K562 (cell line): ENCODE results near the gene TRABD2B. TPM values are rescaled to one million over a fixed set of nuclear protein-coding genes. Genes with fewer than 3 reads are reported as not detected.

Experiments
- ATAC-seq: fragments of 200-7000 bp; cut with Tn5 transposase; 3 replicates; pipeline ENCODE4 v1.9.1; 2020; ENCODE audit warnings: moderate library complexity
- BruUV-seq: library from RNA; stranded (reverse); fragments of 400-500 nt; replicated peaks from 2 replicates; lab custom pipeline; 2021; lab: Mats Ljungman, UMichigan
- CTCF ChIA-PET: fragments of 300-600 bp; formaldehyde crosslinking; extraction: SDS; loops from one replicate; lab custom pipeline; 2021; ENCODE audit warnings: low intra/inter-chr PET ratio; lab: Yijun Ruan, JAX
- POLR2A ChIA-PET: fragments of 300-600, 350-650 bp; sonication (Branson Sonifier 250); formaldehyde crosslinking; extraction: SDS; loops from one replicate; lab custom pipeline; 2021; ENCODE audit warnings: antibody characterized with exemption, inconsistent platforms; lab: Yijun Ruan, JAX
- DNase-seq, 4 experiments: peaks; one replicate each; pipeline versions ENCODE4 v3.0.0 to v3.0.0-alpha.2; 2011 to 2018; ENCODE audit warnings: low spot score in 3 of 4, mixed read lengths in 3 of 4; ENCODE audit errors: extremely low read depth in 1 of 4
- FAIRE-seq: peaks from 2 replicates; lab custom pipeline; 2011; peaks lifted over from hg19 to GRCh38; lab: Jason Lieb, UNC
- H2AFZ ChIP-seq: 2 replicates; pipeline ENCODE4 v1.6.0; 2011; ENCODE audit warnings: low read depth, low read length, control low read depth, inconsistent platforms
- H3K27ac ChIP-seq: fragments of 200-600 bp; 3 replicates; pipeline ENCODE4 v1.8.0; 2011; ENCODE audit warnings: low read depth, mild to moderate bottlenecking, control low read depth, inconsistent platforms, low read length, moderate library complexity, mixed read lengths; ENCODE audit errors: extremely low read depth
- H3K27me3 ChIP-seq, 2 experiments: fragments of 300-600 bp in 1 of 2; 2 replicates in 1 of 2; 3 replicates in 1 of 2; pipeline versions ENCODE4 v1.6.0 to v1.8.0; 2011; ENCODE audit warnings: inconsistent platforms in 2 of 2, low read length in 2 of 2, mild to moderate bottlenecking in 1 of 2, mixed read lengths in 1 of 2, moderate library complexity in 1 of 2; ENCODE audit not compliant: control insufficient read depth in 2 of 2, insufficient read depth in 2 of 2
- H3K36me3 ChIP-seq: fragments of 300-600 bp; 3 replicates; pipeline ENCODE4 v1.8.0; 2011; ENCODE audit warnings: mild to moderate bottlenecking, low read length, inconsistent platforms; ENCODE audit not compliant: control insufficient read depth, insufficient read depth
- H3K4me1 ChIP-seq, 2 experiments: fragments of 200-600 bp in 1 of 2; replicated peaks in 1 of 2; 2 replicates in 1 of 2; 3 replicates in 1 of 2; pipeline versions ENCODE4 v1.5.1 to v1.8.0; 2011; ENCODE audit warnings: inconsistent platforms in 2 of 2, low read length in 2 of 2, mild to moderate bottlenecking in 1 of 2, mixed read lengths in 1 of 2, moderate library complexity in 1 of 2; ENCODE audit not compliant: control insufficient read depth in 2 of 2, insufficient read depth in 2 of 2
- H3K4me2 ChIP-seq: 2 replicates; pipeline ENCODE4 v1.6.1; 2011; ENCODE audit warnings: low read length, control low read depth, inconsistent platforms, mixed read lengths; ENCODE audit not compliant: insufficient read depth
- H3K4me3 ChIP-seq: fragments of 200-600 bp; sonication (generic), shearing (Covaris generic); 2 replicates; pipeline ENCODE4 v1.5.1; 2016; ENCODE audit warnings: control low read depth, inconsistent platforms
- H3K79me2 ChIP-seq: fragments of 200-600 bp; 3 replicates; pipeline ENCODE4 v1.8.0; 2011; ENCODE audit warnings: low read length, inconsistent platforms; ENCODE audit not compliant: control insufficient read depth, insufficient read depth
- H3K9ac ChIP-seq, 2 experiments: 2 replicates each; pipeline versions ENCODE4 v1.6.0 to v1.6.1; 2011; ENCODE audit warnings: low read depth in 2 of 2, low read length in 2 of 2, control low read depth in 1 of 2, inconsistent platforms in 1 of 2, mild to moderate bottlenecking in 1 of 2, mixed read lengths in 1 of 2; ENCODE audit not compliant: insufficient read depth in 1 of 2
- H3K9me1 ChIP-seq: one replicate; pipeline ENCODE4 v1.6.0; 2011; ENCODE audit warnings: inconsistent platforms, mild to moderate bottlenecking, low read length, moderate library complexity; ENCODE audit not compliant: control insufficient read depth, insufficient read depth
- H3K9me3 ChIP-seq: replicated peaks from 2 replicates; pipeline ENCODE4 v1.5.1; 2011; ENCODE audit warnings: low read depth, low read length, inconsistent platforms; ENCODE audit not compliant: control insufficient read depth, insufficient read depth
- H4K20me1 ChIP-seq: replicated peaks from 2 replicates; pipeline ENCODE4 v1.6.1; 2011; ENCODE audit warnings: low read length, inconsistent platforms, mixed read lengths; ENCODE audit not compliant: control insufficient read depth, insufficient read depth
- BRD4 ChIP-seq: fragments of 200-600 bp; sonication (generic); IDR thresholded peaks from 2 replicates; pipeline ENCODE4 v1.6.1; 2017; ENCODE audit warnings: inconsistent platforms
- CBFA2T2 ChIP-seq: fragments of 450-650 bp; conservative IDR thresholded peaks from 2 replicates; pipeline ENCODE4 v1.6.1; 2017; ENCODE audit warnings: mild to moderate bottlenecking
- CBX3 ChIP-seq, 2 experiments: IDR thresholded peaks; 1 replicate in 1 of 2; 2 replicates in 1 of 2; pipeline ENCODE4 v1.6.1; 2012; ENCODE audit warnings: inconsistent platforms in 2 of 2, low read length in 2 of 2, borderline replicate concordance in 1 of 2, control low read depth in 1 of 2
- FOSL1 ChIP-seq: fragments of 200-800 bp; sonication (Bioruptor generic); conservative IDR thresholded peaks from 2 replicates; pipeline ENCODE4 v1.6.1; 2016; ENCODE audit warnings: missing genetic modification characterization, missing compliant biosample characterization
- NR2C2 ChIP-seq, 2 experiments: fragments of 200-800 bp in 1 of 2; sonication (Bioruptor generic) in 1 of 2; sonication (generic) in 1 of 2; formaldehyde crosslinking in 1 of 2; IDR thresholded peaks; 2 replicates each; pipeline versions ENCODE4 v1.6.1 to v1.8.0; 2016 to 2022; ENCODE audit warnings: mild to moderate bottlenecking in 1 of 2, missing compliant biosample characterization in 1 of 2, missing genetic modification characterization in 1 of 2, missing genetic modification reagents in 1 of 2
- POLR3A ChIP-seq: IDR thresholded peaks from 2 replicates; pipeline ENCODE4 v1.6.1; 2011; ENCODE audit warnings: borderline replicate concordance, mild to moderate bottlenecking, moderate library complexity; ENCODE audit not compliant: insufficient read length, insufficient read depth; ENCODE audit errors: extremely low read depth
- ZBED1 ChIP-seq: IDR thresholded peaks from 2 replicates; pipeline ENCODE4 v1.6.1; 2014
- ZNF324 ChIP-seq: fragments of 250-450 bp; sonication (Bioruptor Pico); IDR thresholded peaks from 2 replicates; pipeline ENCODE4 v1.4.0; 2020; ENCODE audit warnings: mild to moderate bottlenecking
- ZNF695 ChIP-seq: fragments of 450-650 bp; formaldehyde crosslinking; IDR thresholded peaks from 2 replicates; pipeline ENCODE4 v1.4.0; 2020; ENCODE audit warnings: mild to moderate bottlenecking, moderate library complexity
- ZSCAN32 ChIP-seq: fragments of 450-650 bp; formaldehyde crosslinking; IDR thresholded peaks from 2 replicates; pipeline ENCODE4 v1.4.0; 2020; ENCODE audit warnings: mild to moderate bottlenecking, moderate library complexity
- WGBS: fragments of 100-300 bp; shearing (Covaris generic); methylation state at CpG from one replicate; pipeline ENCODE4 v1.1.6; 2016; ENCODE audit warnings: low coverage, mixed read lengths; ENCODE audit not compliant: insufficient coverage; ENCODE audit errors: missing lambda C conversion rate; 5-methylcytosine and 5-hydroxymethylcytosine counted together
- in situ Hi-C: fragments of 300-500 bp; cut with MboI; formaldehyde crosslinking; loops from 4 replicates; pipeline ENCODE4 v1.15.0; 2018; ENCODE audit warnings: inconsistent platforms, mixed read lengths
- intact Hi-C: fragments of 100-400 bp; cut with micrococcal nuclease; formaldehyde crosslinking; loops from 2 replicates; pipeline ENCODE4 v1.14.2; 2022
- polyA plus RNA-seq, 8 experiments: library from polyadenylated mRNA; depleted of rRNA in 4 of 8; stranded (reverse) in 5 of 8; unstranded in 3 of 8; fragments of >200 nt; fragmentation: Nextera tagmentation in 2 of 8; fragmentation: Illumina TruSeq in 1 of 8; extraction: Ambion mirVana in 2 of 8; extraction: Trizol in 1 of 8; gene quantifications; 2 replicates each; pipeline versions ENCODE4 v1.2.1 to v1.2.3, GENCODE V29; 2011 to 2014; ENCODE audit warnings: inconsistent platforms in 1 of 8, missing spikeins in 1 of 8
- total RNA-seq, 7 experiments: library from RNA; depleted of rRNA in 6 of 7; stranded (reverse); fragments of >200 nt in 6 of 7; fragmentation: Illumina TruSeq in 2 of 7; extraction: Trizol in 2 of 7; gene quantifications; 2 replicates each; pipeline versions ENCODE4 v1.2.1 to v1.2.3, GENCODE V29; 2011 to 2021; ENCODE audit warnings: low replicate concordance in 1 of 7
- TF ChIP-seq, protein P1 (sequence below): IDR thresholded peaks from 3 replicates; pipeline ENCODE4 v1.6.1; 2011; ENCODE audit warnings: borderline replicate concordance, mild to moderate bottlenecking; ENCODE audit not compliant: insufficient read length, insufficient read depth
- TF ChIP-seq, protein P2 (sequence below), 2 experiments: fragments of 450-650 bp; conservative IDR thresholded peaks; 2 replicates each; pipeline ENCODE4 v1.6.1; 2017; ENCODE audit warnings: mild to moderate bottlenecking in 2 of 2, moderate library complexity in 2 of 2

TRABD2B gene
- total and polyA plus RNA-seq, 9 of the 15 experiments (the other 6 are each of a cell fraction or from before 2014, with no cell fraction given), result not detected

DNA sequence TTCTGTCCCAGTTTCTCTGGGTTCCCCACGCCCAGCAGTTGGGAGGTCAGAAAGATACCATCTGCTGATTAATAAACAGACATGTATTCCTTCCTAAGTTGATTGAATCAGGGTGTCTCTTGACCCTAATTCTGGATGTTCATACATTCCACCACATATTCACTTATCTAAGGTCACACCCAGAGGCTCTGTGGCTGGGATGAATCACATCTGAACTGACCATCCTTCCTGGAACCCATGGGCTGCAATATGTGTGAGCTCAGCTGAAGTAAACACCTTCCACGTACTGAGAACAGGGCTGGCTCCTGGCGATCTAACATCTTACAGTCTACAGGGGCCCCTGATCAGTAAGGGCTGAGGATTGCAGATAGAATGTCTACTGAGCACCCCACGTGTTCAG, 20.5 kb upstream of the TRABD2B start:
- no peak for TF ChIP-seq NR2C2 (CRISPR knock-in tag; IDR thresholded peaks at IDR 0.05)
- TF ChIP-seq NR2C2 (tag; IDR thresholded peaks at IDR 0.05), result peak; percentile 12; the same call in 1 of the 2 replicates
- TF ChIP-seq CBX3 (IDR thresholded peaks at IDR 0.05; ENCODE audit: borderline replicate concordance in 1 of 2, low read length in 2 of 2), result no peak
- peak; percentile 80 for TF ChIP-seq FOSL1
- peak; percentile 15; the same call in 1 of the 2 replicates for TF ChIP-seq CBFA2T2
- no peaks in the 10 kb centered on the region for H4K20me1 ChIP-seq
- H2AFZ ChIP-seq, result no peak overlapping the region
- FAIRE-seq, result no peak
- intact Hi-C loops, result no loop called here
- DNase-seq, result no peak
- H3K9me3 ChIP-seq, result no peaks in the 10 kb centered on the region
- H3K27me3 ChIP-seq, result peaks cover 0 to 4% of the 10 kb centered on the region in 2 experiments; a peak in 1 of 5 replicates
- WGBS, result 0% methylated on average over 4 of the region's 4 CpGs
- H3K79me2 ChIP-seq, result no peaks in the 10 kb centered on the region
- no peak overlapping the region for H3K4me2 ChIP-seq
- no peak overlapping the region for H3K4me3 ChIP-seq
- no peaks in the 10 kb centered on the region for H3K36me3 ChIP-seq
- H3K27ac ChIP-seq, result no peak overlapping the region
- H3K9me1 ChIP-seq, result no peaks in the 10 kb centered on the region
- ChIA-PET CTCF (no interaction called here), POLR2A (interaction anchor here (0.7 kb wide), 1 partner anchor 9 kb away, joined by 4 read pairs; no protein-coding TSS in a partner anchor)
- H3K9ac ChIP-seq, result no peak overlapping the region
- BruUV-seq, result no TSS peak
- no peaks in the 10 kb centered on the region for H3K4me1 ChIP-seq
- ATAC-seq, result no peak
- in situ Hi-C loops, result no loop called here

DNA sequence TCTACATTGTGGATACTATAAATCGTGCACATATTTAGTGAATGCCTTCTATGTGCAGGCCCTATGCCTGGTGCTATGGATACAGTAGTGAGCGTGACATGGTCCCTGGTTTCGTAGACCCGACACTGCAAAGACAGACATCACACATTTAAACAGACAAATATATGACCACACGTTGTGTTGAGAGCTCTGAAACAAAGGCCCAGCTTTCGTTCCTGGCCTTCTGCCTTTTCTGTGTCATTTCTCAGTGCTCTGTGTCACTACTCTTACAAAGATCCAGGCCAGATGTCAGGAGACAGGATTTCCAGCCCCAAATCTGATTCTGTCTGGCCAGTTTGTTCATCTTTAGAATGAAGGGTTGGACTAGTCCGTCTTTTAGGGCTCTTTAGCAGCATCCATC, 19.3 kb upstream of the TRABD2B start:
- Histone ChIP-seq H3K9ac (no peak overlapping the region), H3K27ac (no peak overlapping the region), H4K20me1 (no peaks in the 10 kb centered on the region), H3K4me1 (no peaks in the 10 kb centered on the region), H3K36me3 (no peaks in the 10 kb centered on the region), H3K9me1 (no peaks in the 10 kb centered on the region), H3K4me2 (no peak overlapping the region), H3K9me3 (no peaks in the 10 kb centered on the region), H3K4me3 (no peak overlapping the region), H2AFZ (no peak overlapping the region), H3K79me2 (no peaks in the 10 kb centered on the region), H3K27me3 (peaks cover 0 to 4% of the 10 kb centered on the region in 2 experiments; a peak in 1 of 5 replicates)
- in situ Hi-C loops, result no loop called here
- WGBS, result 0% methylated on average over 7 of the region's 7 CpGs
- FAIRE-seq (no peak), DNase-seq (no peak), ATAC-seq (no peak)
- POLR2A ChIA-PET, result no interaction called here
- intact Hi-C loops, result no loop called here
- BruUV-seq, result no TSS peak
- CTCF ChIA-PET, result no interaction called here
- TF ChIP-seq, protein P1, sequence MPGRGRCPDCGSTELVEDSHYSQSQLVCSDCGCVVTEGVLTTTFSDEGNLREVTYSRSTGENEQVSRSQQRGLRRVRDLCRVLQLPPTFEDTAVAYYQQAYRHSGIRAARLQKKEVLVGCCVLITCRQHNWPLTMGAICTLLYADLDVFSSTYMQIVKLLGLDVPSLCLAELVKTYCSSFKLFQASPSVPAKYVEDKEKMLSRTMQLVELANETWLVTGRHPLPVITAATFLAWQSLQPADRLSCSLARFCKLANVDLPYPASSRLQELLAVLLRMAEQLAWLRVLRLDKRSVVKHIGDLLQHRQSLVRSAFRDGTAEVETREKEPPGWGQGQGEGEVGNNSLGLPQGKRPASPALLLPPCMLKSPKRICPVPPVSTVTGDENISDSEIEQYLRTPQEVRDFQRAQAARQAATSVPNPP, result no peak
- no peak for TF ChIP-seq ZSCAN32 (CRISPR knock-in tag)
- no peak for TF ChIP-seq ZNF324 (CRISPR knock-in tag)
- no peak for TF ChIP-seq ZNF695 (CRISPR knock-in tag)
- TF ChIP-seq BRD4, result no peak
- TF ChIP-seq ZBED1, result no peak
- no peak for TF ChIP-seq POLR3A
- TF ChIP-seq, protein P2, sequence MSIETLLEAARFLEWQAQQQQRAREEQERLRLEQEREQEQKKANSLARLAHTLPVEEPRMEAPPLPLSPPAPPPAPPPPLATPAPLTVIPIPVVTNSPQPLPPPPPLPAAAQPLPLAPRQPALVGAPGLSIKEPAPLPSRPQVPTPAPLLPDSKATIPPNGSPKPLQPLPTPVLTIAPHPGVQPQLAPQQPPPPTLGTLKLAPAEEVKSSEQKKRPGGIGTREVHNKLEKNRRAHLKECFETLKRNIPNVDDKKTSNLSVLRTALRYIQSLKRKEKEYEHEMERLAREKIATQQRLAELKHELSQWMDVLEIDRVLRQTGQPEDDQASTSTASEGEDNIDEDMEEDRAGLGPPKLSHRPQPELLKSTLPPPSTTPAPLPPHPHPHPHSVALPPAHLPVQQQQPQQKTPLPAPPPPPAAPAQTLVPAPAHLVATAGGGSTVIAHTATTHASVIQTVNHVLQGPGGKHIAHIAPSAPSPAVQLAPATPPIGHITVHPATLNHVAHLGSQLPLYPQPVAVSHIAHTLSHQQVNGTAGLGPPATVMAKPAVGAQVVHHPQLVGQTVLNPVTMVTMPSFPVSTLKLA (conservative IDR thresholded peaks at IDR 0.05), result no peak
